ENCODE measurements around the gene SMPDL3A.
"Not testable (repeated sequence)": the region's sequence is repeated elsewhere in the genome, so short reads cannot be mapped to it uniquely, and the experiment has no call there.

SMPDL3A gene

GRCh38 chr6:122789182-122790027, at the start of gene SMPDL3A:
Gene SMPDL3A (plus strand): TSS chr6:122789258. CDS start chr6:122789347, 89 bp downstream.
- DNase-seq (ENCODE audit: low read depth): no peak

GRCh38 chr6:122740091-122740490, 49.0 kb upstream of the SMPDL3A start:
- DNase-seq (ENCODE audit: low read depth): no peak

GRCh38 chr6:122740936-122741335, 48.1 kb upstream of the SMPDL3A start:
- DNase-seq (ENCODE audit: low read depth): no peak

DNA sequence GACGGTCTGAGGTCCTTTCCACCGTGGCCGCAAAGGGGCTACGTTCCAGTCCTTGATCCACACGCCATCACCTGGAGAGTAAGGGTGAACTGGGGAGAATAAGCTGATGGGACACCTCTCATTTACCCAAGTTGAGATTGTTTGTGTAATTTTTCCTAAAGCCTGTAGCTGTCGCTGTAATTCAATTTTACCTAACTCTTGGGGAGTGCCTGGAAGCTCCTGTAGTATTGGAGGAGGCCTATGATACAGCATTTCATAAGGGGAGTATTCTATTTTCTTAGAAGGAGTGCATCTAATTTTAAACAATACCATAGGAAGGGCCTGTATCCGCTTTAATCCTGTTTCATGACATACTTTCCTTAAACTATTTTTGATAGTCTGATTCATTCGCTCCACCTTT, 44.8 kb upstream of the SMPDL3A start:
- DNase-seq (ENCODE audit: low read depth): not testable (repeated sequence)

DNA sequence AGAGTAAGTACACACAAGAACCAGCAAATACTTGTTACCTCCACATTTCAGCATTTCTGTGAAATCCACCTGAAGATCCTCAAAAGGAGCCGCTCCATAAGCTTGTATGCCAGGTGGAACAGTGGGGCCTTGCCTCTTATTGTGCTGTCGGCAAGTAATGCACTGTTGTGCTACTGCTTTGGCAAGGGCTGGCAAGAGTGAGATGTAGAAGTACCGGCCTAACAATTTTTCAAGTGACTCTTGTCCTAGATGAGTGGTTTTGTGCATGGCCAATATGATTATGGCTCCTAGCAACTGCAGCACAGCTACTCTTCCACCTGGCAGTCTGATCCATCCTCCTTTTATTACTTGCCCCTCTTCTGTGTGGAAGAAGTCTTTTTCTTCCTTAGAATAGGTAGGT, 44.2 kb upstream of the SMPDL3A start:
- DNase-seq (ENCODE audit: low read depth): not testable (repeated sequence)

GRCh38 chr6:122746688-122747087, 42.4 kb upstream of the SMPDL3A start:
- DNase-seq (ENCODE audit: low read depth): no peak

DNA sequence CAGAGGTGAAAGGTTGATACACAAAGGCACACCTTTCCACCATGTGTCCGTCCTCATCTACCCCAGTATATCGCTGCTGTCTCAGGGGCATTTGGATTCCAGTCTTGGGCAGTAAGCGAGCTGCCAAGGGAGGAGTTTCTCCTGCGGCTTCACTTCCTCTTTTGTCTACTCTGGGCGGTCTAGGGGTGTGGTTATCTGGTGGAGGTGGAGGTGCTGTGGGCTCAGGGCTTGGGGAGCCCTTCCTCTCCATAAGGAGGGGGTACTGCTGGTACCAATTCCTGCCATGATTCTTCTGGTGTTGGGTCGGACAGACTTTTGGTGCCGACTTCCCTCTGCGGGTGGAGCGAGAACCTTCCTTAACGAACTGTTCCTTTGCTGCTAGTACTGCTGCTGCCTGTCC, 41.5 kb upstream of the SMPDL3A start:
- no peak for DNase-seq (ENCODE audit: low read depth)

DNA sequence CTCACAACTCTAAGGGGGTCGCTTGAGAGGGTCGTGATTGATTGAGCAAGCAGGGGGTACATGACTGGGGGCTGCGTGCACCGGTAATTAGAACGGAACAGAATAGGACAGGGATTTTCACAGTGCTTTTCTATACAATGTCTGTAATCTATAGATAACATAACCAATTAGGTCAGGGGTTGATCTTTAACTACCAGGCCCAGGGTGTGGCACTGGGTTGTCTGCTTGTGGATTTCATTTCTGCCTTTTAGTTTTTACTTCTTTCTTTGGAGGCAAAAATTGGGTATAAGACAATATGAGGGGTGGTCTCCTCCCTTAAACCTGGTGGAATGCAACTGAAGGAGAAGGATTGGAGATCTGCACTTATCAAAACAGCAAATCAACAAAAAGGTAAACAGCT, 40.1 kb upstream of the SMPDL3A start:
- not testable (repeated sequence) for DNase-seq (ENCODE audit: low read depth)

DNA sequence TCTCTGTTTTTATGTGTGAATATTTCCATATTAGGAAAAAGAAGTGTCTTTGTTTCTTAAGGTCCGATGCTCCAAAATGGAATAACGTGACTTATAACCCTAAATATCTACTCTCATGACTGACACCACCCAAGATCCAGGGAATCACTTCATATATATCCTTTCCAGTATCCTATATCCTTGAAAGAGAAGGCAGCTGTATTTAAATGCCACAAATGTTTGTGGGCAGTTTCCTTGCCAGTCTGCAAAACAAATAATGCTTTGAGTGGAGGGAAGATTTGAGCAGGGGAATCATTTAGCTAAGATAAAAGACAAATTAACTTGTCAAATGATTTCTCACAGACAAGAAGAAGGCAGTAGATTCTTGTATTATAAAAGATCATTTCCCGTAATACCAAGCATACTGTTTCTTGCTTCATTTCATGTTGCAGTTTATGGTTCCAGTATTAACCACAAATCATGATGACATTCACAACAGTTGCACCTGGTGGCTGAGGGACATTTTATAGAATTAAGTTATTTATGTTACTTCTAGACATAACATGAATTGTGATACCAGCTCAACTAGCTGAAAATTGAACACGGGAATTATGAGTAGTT, 39.5 kb upstream of the SMPDL3A start:
- DNase-seq (ENCODE audit: low read depth): no peak

DNA sequence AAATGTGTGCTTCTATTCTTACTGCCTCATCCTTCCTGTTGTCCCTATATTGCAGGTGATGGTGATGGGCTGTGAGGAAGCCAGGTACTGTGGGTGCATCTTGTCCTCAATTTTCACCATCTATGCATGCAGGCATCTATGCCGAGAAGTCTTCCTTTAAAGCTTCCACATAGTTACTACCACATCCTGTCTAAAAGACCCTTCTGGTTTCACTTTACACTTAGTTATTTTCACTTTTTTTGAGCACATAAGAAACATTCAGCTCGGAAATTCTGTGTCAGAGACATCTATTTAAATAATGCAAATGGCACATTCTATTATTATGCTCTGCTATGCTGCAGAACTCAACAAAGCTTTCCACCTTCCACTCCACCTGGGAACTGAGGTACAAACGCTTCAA, 37.7 kb upstream of the SMPDL3A start:
- DNase-seq (ENCODE audit: low read depth): no peak

DNA sequence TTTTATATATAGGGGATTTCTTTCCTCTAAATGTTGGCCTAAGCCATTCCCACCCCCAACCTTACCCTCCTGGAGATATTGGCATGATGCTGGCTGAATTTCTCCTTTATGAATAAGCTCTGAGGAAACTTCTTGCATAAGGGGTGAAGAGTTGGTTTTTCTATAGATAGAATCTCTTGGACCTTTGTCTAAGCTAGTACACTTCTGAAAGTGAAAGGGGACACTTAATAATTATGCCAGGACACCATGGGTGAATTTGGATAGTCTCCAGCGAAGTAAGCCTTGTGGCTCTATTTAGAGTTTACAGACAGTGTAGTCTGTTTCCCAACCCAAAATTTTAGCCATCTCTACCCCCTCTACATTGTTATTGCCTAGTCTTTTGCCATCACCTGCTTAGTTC, 36.6 kb upstream of the SMPDL3A start:
- no peak for DNase-seq (ENCODE audit: low read depth)

- DNase-seq (ENCODE audit: low read depth): no peak
These were observed 35.9 kb upstream of the SMPDL3A start for GRCh38 chr6:122753000-122753687.

DNA sequence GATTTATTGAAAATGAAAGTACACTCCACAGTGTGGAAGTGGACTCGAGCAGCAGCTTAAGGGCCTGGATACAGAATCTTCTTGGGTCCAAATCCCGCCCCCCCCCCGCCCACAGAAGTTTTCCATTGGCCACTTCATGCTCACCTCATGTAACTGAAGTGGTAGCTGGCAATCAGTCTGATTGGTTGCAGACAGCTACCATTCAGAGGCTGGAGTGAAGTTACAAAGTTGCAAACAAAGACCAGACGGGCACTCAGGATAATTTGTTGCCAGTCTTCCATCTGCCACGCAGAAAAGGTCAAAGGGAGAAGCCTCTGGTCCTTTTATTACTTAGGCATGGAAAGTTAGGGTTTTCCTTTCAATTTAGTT, 35.4 kb upstream of the SMPDL3A start:
- DNase-seq (ENCODE audit: low read depth): no peak

DNA sequence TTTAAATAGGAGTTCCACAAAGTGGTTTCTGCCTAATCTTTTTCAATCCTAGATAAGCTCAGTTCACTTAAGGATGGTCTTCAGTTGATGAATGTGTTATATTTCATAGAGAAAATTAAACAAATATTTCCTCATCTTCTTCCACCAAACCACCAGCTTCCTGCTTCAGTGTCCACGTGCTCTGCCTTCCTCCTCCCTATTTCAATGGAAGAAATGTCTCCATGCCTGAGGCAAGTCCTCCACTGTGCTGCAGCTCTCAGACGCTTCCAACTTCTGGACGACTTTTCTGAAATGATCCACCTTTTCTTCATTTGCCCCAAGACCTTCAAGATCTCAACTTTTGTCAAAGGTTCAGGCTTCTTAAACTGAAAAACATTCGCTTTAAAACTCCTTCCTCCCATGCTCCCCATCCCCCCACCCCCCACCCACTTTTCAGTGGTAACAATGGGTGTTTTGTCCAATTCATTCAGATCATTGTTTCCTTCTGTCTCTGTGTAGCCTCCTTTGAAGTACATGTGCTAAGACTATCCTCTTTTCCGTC, 34.8 kb upstream of the SMPDL3A start:
- no peak for DNase-seq (ENCODE audit: low read depth)

DNA sequence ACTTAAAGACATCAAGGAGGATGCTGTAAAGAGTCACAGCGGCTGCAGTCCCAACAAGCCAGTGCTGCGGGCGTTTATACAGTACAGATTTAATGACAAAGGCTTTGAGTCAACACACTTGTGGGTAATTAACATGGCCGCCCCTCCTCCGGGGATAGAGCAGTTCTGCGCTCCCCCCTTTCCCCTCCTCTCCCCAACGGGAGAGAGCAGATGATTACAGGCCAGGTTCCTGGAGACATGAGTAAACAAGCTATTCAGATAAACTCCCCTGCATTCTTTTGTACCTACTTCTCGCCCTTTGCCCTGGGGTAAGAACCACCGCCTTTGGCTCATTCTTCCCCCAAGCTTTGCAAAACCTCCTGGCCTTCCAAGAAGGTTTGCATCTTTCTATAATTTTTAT, 33.2 kb upstream of the SMPDL3A start:
- DNase-seq (ENCODE audit: low read depth): no peak

GRCh38 chr6:122758927-122759334, 30.1 kb upstream of the SMPDL3A start:
- no peak for DNase-seq (ENCODE audit: low read depth)

- no peak for DNase-seq (ENCODE audit: low read depth)
These were observed 28.7 kb upstream of the SMPDL3A start for GRCh38 chr6:122760330-122760729.

DNA sequence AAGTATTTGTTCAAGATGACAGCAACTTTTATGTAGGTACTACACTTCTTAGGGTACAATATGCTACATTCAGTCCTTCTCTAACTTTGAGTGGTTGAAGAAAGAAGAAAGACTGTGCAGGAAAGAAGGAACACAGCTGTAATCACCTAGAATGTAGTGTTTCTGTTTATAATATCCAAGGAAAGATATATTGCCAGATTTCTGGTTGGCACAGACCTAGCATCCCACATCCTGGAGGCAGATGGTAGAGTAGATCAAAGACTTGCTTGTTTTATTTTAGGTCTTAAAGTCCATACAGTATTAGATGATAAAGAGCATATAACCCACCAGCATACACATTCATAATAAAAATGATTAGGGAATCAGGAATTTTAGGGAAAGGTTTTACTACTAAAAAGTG, 22.8 kb upstream of the SMPDL3A start:
- DNase-seq (ENCODE audit: low read depth): no peak

DNA sequence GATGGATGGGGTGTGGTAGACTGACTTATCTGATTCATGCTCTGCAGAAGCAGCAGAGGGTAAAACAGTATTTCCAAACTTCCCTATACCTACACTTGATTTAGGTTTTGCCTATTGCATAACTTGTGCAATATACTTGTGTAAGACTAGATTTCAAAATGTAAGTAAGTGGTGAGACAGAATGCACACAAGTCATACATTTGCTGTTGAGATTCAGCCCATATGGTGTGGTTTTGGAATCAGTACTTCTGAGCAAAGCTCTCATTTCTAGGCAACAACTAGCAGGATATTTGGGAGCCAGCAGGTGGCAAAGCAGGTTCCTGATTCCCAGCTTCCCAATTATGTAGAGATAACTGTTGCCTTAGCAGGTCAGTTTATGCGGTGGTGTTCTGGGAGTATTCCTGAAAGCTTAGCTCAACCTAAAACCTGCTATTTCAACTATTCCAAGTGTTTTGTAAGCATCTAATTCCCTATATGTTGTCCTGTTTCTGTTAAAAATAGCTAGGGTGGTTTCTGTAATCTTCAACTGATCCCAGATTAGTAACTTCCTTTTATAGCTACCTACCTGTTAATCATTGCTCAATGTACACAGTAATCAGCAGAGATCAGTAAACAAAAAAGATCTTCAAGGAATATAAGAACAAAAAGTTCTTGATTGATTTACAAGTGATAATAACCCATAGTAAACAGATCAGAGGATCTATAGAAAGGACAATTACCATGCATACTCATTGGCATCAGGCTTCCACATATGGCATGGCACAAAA, 18.0 kb upstream of the SMPDL3A start:
- DNase-seq (ENCODE audit: low read depth): no peak

DNA sequence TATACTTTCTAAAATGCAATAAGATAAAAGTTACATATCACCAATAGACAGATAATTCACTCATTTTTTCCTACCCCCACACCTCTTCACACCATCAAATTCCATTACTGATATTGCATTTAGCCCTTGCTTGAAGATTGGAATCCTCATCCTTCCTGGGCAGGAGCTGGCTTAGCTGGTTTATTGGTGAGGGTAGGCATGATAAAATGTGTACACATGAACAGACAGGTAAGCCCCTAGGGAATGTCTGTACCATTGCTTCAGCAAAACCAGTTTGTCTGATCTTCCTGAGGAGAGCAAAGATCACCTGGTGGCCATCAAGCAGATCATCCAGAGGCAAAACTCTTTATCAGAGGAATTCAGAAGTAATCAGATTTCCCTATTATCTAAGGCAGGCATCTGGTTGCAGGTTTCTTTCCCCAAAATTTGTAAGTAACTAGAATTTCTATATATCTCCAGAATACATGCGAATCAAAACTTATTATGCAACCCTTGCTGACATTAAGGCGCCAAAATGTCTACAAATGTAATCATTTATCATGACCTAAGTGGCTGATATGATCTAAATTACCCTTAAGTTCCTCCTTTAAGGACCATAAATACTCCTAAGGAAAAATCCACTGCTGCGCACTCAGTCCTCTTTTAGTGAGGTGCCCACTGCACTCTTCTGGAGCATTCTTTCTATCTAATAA, 16.2 kb upstream of the SMPDL3A start:
- no peak for DNase-seq (ENCODE audit: low read depth)

DNA sequence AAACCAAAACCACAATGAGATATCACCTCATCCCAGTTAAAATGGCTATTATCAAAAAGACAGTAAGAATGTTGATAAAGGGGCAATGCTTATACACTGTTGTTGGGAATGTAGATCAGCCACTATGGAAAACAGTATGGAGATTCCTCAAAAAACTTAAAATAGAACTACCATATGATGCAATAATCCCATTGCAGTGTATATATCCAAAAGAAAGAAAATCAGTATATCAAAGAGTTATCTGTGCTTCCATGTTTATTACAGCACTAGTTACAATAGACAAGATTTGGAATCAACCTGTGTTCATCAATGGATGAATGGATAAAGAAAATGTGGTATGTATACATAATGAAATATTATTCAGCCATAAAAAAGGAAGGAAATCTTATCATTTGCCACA, 13.1 kb upstream of the SMPDL3A start:
- no peak for DNase-seq (ENCODE audit: low read depth)

DNA sequence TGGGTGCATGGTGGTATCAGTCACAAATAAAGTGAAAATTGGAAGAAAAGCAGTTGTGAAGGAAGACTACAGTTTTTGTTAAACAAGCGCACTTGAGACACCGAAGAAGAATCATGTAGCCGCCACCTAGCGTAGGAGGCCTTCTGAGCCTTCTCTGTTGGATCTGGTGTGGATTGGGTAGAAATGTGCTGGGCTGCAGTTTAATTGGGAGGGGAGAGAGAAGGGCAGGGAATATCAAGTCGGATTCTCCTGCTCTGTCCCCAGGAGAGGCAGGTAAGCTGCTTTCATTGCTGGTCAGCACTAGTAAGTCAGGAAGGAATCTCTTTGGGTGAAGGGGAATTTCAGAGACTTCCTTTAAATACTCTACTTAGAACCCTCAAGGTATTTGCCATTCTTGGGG, 10.8 kb upstream of the SMPDL3A start:
- no peak for DNase-seq (ENCODE audit: low read depth)

Measured in activated gamma-delta T cell treated with anti-CD3 and anti-CD28 coated beads, Interleukin-2, amount 50 U/mL, for 16 hours (primary cell).